HG03432 (cell line): ENCODE results near the gene MICAL1.

ENCODE experiments used
- ATAC-seq: cut with Tn5 transposase; IDR thresholded peaks from one replicate; pipeline ENCODE4 v1.9.1; 2021; ENCODE audit warnings: mild to moderate bottlenecking, moderate library complexity; ENCODE audit not compliant: unreplicated experiment

MICAL1 gene

DNA sequence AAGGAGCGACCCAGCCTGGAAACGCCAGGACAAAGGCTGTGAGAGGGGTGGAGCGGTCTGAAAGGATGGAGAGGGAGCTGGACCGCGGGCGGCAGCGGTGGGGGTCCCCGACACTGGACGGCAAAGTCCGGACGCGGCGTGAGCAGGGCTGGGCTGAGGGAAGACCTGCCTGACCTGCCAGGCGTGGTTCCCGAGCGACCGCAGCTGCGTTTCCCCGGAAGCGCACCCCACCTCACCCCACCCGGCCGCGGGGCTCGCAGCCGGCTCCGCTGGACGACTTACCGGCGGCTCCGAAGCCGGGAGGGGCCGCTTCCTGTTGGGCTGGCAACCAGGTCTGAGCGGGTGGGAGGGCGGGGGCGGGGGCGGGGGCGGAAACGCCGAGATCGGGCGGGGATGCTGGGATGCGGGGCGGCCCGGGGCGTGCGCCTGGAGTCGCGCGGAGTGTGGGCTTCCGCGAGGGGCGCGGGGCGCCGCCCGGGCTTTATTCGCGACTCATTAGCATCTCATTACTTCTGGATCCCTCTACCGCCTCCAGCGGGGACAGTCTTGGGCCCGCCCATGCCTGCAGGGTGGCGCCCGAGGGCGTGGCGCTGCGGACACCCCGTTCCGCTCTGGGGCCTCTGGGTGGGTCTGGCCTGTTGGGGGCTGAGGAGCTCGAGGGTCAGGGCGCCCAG lies at the start of gene MICAL1:
MICAL1 (minus strand) TSS at position 336 of the 674 bp plus-strand sequence. CDS start 1,576 bp downstream, outside the sequence.
- peak; percentile 64 for ATAC-seq

GRCh38 chr6:109503327-109504224 lies 48.0 kb upstream of the MICAL1 start:
- no peak for ATAC-seq

GRCh38 chr6:109498936-109499335 lies 43.4 kb upstream of the MICAL1 start:
- no peak for ATAC-seq

DNA sequence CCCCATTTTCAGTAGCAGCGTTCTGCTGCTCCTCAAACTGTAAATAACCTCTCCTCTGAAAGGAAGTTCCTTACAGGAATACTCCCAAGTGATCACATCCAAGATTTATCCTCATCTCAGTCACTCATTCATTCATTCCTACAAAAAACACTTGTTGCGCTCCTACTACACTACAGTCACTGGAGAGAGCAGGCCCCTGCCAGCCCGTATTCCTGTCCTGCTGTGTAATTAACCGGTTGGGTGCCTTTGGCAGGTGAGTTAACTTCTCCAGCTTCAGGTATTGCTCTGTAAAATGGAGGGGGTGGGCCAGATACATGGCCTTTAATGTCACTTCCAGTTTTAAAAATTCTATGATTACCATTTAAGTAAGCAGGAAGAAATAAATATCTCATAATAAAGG lies 42.5 kb upstream of the MICAL1 start:
- no peak for ATAC-seq

GRCh38 chr6:109496036-109496772 lies 40.6 kb upstream of the MICAL1 start:
- no peak for ATAC-seq

GRCh38 chr6:109493865-109494264 lies 38.3 kb upstream of the MICAL1 start:
- ATAC-seq = no peak

DNA sequence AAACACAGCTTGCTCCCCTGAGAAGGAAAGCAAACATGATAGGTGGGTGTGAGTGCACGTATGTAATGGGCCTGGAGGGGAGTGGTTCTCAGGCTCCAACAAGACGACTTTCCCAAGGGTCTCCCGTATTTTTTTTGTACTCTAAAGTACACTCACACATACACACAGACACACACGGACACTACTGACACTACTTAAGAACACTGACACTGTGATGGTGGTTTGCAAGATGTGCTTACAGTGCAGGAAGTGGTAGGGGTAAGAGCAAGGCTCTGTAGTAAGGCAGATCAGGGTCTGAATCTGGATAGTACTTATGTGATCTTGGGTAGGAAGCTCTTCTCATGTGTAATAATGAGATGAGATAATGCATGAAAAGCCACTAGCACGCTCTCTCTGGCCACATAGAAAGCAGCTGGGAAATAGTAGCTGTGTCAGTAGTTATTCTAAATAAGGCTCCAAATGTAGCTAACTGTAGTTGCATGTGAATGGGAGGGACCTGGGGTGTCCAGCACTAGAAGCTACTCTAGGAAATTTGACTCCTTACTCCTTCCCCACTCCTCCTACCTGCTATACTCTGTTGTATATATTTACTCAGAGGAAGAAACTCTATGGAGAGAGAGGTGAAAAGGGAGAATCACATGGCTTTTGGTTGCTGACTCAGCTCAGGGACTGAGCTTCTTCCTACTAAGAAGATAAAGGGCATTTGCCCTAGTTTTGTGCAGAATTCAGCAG lies 35.8 kb upstream of the MICAL1 start:
- no peak for ATAC-seq

GRCh38 chr6:109490713-109491112 lies 35.1 kb upstream of the MICAL1 start:
- no peak for ATAC-seq

GRCh38 chr6:109488001-109488400 lies 32.4 kb upstream of the MICAL1 start:
- no peak for ATAC-seq

- no peak for ATAC-seq
These were observed 30.5 kb upstream of the MICAL1 start for GRCh38 chr6:109486068-109486467.

DNA sequence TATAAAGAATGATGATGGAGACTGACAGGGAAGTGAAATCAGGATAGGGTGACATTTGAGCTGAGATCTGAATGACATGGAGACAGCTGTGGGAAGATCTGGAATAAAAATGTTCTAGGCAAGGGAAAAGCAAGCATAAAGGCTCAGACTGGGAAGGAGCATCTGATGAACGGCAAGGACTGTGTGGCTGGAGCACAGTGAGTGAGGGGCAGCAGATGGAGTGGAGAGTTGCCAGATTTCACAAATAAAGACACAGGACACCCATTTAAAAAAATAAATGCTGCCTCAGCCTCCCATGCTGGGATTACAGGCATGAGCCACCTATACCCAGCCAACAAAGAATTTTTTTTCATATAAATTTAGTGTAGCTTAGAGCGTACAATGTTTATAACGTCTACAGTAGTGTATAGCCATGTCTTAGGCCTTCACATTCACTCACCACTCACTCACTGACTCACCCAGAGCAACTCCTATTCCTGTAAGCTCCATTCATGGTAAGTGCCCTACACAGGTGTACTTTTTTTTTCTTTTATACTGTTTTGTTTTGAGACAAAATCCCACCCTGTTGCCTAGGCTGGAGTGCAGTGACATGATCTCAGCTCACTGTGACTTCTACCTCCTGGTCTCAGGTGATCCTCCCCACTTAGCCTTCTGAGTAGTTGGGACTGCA lies 29.8 kb upstream of the MICAL1 start:
- no peak for ATAC-seq

- no peak for ATAC-seq
These were observed 28.6 kb upstream of the MICAL1 start for GRCh38 chr6:109484122-109484521.

- ATAC-seq = no peak
These were observed 28.1 kb upstream of the MICAL1 start for GRCh38 chr6:109483735-109484057.

DNA sequence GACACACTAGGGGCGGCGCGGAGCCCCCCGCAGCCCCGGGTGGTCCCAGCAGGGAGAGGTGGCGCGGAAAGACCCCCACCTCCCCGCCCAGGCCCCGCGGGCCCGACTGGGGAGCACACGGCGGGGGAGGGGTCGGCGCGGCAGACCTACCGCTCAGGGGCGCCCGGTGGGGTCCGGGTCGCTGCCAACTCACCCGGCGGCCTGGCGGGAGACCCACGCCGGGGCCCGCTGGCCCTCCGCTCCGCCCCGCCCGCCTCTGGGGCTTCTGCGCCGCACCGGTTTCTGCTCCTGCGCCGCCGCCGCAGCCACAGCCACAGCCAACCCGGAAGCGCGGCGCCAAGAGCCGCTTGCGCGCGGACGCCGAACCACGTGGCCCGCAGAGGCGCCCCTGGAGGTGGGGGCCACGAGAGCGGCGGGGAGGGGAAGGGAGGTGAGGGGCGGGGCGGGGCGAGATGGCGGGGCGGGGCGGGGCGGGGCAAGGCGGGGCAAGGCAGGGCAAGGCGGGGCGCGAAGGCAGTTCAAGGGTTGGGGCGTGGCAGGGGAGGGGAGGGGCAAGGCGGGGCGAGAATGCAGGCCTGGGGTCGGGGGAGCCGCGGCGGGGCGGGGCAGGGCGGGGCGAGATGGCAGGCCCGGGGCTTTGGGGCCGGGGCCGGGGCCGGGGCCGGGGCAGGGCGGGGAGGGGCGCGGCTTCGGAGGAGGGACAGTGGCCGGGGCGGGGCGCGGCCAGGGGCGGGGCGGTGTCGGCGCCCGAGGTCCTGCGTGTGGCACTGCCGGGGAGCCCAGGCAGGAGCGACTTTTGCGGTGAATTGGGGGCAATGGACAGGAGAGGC lies 27.5 kb upstream of the MICAL1 start, which contains the start of gene ZBTB24:
ZBTB24 (minus strand) TSS at position 315 of the 830 bp plus-strand sequence. CDS start 1,193 bp downstream, outside the sequence.
- peak; percentile 92 for ATAC-seq

DNA sequence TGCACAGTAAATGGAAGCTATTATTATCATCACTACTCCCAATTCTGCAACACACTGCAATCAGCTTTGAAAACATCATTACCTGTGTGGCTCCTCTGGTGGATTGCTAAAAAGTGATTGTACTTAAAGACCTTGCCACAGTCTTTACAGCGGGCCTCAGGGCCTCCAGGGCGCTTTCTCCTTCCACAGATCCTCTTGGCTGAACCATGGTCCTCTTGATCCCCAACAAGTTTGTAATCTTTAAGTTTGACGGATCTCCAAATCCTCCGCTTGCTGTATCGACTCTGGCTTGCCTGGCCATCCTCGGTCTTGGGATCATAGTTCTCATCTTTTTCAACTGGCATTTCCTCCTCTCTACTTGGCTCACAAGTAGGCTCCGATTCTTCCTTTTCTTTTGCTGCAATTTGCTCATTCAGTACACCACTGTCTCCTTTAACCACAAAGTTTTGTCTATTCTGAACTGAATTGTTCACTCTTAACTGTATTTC lies 25.5 kb upstream of the MICAL1 start:
- ATAC-seq = no peak

DNA sequence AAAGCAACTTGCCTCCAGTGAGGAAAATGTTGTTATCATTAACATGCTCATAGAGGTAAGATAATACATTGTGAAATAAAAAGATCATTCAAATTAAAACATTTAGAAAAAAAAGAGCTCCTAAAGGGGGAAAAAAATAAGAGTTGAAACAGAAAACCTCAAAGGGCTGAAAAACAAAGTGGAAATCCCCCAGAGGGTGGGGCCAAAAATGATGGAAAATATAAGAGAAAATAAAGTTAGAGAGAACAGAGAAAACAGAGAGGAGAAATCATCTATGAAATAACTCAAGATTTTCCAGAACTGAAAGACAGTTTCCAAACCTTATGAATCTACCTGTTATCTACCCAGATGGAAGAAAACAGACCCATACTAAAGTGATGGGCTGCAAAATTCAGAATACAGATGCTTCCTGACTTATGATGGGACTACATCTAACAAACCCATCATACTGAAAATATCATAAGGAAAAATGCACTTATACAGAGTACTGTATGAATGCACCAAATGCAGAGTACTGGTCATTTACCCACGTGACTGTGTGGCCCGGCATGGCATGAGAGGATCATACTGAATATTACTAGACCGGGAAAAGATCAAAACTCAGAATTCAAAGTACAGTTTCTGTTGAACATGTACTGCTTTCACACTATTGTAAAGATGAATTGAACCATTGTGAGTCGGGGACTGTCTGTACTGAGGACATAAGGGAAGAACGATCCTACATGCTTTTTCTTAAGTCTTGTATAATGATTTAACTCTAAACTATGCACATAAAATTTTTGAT lies 23.5 kb upstream of the MICAL1 start:
- ATAC-seq = no peak

- ATAC-seq = no peak
These were observed 22.7 kb upstream of the MICAL1 start for GRCh38 chr6:109478222-109478805.

- peak; percentile 58 for ATAC-seq
These were observed 22.2 kb upstream of the MICAL1 start for GRCh38 chr6:109477725-109478124.
